Measurements from ENCODE around the gene GPS1. TPM values are rescaled to one million over a fixed set of nuclear protein-coding genes. Genes with fewer than 3 reads are reported as not detected.

GPS1 gene
- total RNA-seq, 3 donors from 2014 or later (not counting 1 experiment from before 2014, with no cell fraction given), result 78.9 to 87.6 (median 85.3) TPM

DNA sequence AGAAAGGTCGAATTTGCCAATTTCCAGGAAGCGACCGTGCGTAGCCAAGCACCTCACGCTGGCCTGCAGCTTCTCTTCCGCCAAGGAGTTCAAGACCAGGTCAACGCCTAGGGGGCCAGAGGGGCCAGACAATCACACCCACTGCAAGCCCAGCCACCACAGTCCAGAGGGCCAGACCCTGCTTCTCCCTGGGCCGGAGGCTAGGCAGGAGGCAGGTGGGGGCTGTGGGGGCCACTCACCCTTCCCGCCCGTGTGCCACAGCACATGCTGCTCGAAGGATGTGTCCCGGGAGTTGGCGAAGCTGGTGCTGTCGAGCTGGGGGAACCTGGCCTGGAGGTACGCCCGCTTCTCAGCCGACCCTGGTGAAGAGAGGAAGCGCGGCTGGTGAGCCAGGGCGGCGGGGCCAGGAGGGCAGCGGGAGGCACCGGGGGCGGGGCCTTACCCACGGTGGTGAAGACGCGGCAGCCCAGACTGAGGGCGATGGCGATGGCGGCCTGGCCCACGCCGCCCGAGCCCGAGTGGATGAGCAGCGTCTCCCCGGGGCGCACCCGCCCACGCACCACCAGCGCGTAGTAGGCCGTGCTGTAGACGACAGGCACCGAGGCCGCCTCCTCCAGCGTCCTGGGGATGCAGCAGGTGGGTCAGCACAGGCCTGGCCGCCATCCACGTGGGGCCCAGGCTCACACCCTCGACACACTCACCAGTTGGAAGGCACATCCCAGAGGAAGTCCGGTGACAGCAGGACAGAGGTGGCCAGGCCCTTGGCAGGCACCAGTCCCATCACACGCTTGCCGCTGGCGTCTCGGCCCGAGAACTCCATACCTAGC, 32.0 kb downstream of the GPS1 start:
- intact Hi-C loops (cut with micrococcal nuclease), result no loop called here
- no peak for ATAC-seq
- WGBS (ENCODE audit: insufficient coverage), result 95% methylated on average over 55 of the region's 55 CpGs
- no peaks in the 10 kb centered on the region for H3K4me1 Mint-ChIP-seq
- TF ChIP-seq, protein P1, sequence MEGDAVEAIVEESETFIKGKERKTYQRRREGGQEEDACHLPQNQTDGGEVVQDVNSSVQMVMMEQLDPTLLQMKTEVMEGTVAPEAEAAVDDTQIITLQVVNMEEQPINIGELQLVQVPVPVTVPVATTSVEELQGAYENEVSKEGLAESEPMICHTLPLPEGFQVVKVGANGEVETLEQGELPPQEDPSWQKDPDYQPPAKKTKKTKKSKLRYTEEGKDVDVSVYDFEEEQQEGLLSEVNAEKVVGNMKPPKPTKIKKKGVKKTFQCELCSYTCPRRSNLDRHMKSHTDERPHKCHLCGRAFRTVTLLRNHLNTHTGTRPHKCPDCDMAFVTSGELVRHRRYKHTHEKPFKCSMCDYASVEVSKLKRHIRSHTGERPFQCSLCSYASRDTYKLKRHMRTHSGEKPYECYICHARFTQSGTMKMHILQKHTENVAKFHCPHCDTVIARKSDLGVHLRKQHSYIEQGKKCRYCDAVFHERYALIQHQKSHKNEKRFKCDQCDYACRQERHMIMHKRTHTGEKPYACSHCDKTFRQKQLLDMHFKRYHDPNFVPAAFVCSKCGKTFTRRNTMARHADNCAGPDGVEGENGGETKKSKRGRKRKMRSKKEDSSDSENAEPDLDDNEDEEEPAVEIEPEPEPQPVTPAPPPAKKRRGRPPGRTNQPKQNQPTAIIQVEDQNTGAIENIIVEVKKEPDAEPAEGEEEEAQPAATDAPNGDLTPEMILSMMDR (IDR thresholded peaks at IDR 0.05), result no peak
- no peak for DNase-seq
- H3K27me3 Mint-ChIP-seq (ENCODE audit: low read depth in 2 of 2), result no peaks in the 10 kb centered on the region
- Histone ChIP-seq H3K27me3 (ENCODE audit: control insufficient read depth, insufficient read depth, low read length) (no peaks in the 10 kb centered on the region), H3K9me3 (ENCODE audit: control insufficient read depth, insufficient read depth, low read length) (no peaks in the 10 kb centered on the region), H3K27ac (ENCODE audit: low read length) (no peak overlapping the region), H3K36me3 (ENCODE audit: control insufficient read depth, insufficient read depth, low read length) (peaks cover 63% of the 10 kb centered on the region), H3K4me3 (ENCODE audit: low read length) (no peak overlapping the region), H3K4me1 (ENCODE audit: control insufficient read depth, insufficient read depth, low read length) (no peaks in the 10 kb centered on the region)
- H3K4me3 Mint-ChIP-seq, result no peak overlapping the region
- no peak overlapping the region for H3K27ac Mint-ChIP-seq
- no peaks in the 10 kb centered on the region for H3K36me3 Mint-ChIP-seq
- H3K9me3 Mint-ChIP-seq, result no peaks in the 10 kb centered on the region

DNA sequence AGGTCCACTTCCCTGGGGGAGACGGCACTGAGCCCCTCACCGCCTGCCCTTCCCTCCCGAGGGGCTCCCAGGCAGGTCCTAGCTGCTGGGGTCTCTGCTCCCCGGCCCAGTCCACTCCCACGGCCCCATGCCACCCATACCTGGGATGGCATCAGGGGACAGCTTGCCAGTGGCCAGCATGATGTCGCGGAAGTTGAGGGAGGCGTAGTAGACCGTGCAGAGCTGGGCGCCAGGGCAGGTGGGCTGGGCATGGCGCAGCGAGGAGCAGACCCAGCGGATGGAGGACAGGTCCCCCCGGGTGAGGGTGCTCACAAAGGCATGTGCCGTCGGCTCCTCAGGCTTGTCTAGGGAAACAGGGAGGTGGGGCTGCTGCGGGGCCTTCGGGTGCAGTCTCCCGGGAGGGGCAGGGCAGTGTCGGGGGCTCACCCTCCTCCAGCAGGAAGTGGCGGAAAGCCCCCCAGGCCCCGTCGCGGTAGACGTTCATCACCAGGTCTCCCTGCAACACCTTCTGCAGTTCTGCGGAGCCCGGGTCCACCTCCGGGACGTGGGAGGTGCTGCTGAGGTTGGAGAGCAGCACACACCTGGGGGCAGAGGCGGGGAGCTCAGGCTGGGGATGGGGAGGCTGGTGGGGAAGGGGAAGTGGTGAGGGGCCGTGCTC, 32.8 kb downstream of the GPS1 start:
- no peaks in the 10 kb centered on the region for H3K4me1 Mint-ChIP-seq
- TF ChIP-seq, protein P1 (IDR thresholded peaks at IDR 0.05), result no peak
- H3K9me3 ChIP-seq (ENCODE audit: control insufficient read depth, insufficient read depth, low read length), result no peaks in the 10 kb centered on the region
- WGBS (ENCODE audit: insufficient coverage), result 93% methylated on average over 31 of the region's 31 CpGs
- H3K36me3 Mint-ChIP-seq, result no peaks in the 10 kb centered on the region
- no peaks in the 10 kb centered on the region for H3K4me1 ChIP-seq (ENCODE audit: control insufficient read depth, insufficient read depth, low read length)
- peaks cover 70% of the 10 kb centered on the region for H3K36me3 ChIP-seq (ENCODE audit: control insufficient read depth, insufficient read depth, low read length)
- no peaks in the 10 kb centered on the region for H3K27me3 Mint-ChIP-seq (ENCODE audit: low read depth in 2 of 2)
- H3K27me3 ChIP-seq (ENCODE audit: control insufficient read depth, insufficient read depth, low read length), result no peaks in the 10 kb centered on the region
- H3K27ac ChIP-seq (ENCODE audit: low read length), result no peak overlapping the region
- no peak overlapping the region for H3K4me3 Mint-ChIP-seq
- H3K9me3 Mint-ChIP-seq, result no peaks in the 10 kb centered on the region
- no peak overlapping the region for H3K4me3 ChIP-seq (ENCODE audit: low read length)
- DNase-seq (no peak), ATAC-seq (no peak)
- intact Hi-C loops (cut with micrococcal nuclease), result no loop called here
- no peak overlapping the region for H3K27ac Mint-ChIP-seq

DNA sequence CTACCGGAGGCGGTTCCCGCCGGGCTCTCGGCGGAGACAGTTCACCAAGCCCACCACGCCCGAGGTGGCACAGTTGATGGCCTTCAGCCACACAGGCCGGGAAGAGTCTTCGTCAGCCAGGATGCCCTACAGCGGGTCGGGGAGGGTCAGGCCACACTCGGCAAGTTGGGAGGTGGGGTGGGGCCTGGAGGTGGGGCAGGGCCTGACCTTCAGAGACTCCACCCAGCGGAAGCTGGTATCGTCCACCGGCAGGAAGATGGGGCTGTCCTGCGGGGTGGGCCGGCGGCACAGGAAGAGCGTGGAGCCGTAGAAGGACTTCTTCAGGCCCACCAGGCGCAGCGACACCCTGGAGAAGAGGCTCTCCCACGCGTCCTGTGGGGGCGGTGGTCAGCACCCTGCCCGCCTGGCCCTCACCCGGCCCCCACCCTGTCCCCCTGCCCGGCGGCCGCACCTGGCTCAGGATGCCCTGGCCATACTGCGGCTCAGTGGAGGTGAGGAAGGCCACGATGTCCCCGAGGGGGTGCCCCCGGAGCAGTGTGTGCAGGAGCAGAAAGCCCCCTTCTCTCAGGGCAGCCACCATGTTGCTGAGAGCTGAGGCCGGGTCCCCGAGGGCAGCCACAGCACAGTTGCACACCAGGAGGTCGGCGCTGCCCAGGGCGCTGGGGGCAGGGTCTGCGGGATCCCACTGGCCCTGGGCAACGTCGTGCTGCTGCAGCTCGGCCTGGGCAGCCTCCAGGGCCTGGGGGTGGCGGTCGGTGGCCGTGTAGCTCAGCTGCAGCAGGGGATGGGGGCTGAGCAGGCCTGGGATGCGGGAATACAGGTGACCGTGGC, 33.5 kb downstream of the GPS1 start:
- H3K27me3 ChIP-seq (ENCODE audit: control insufficient read depth, insufficient read depth, low read length), result no peaks in the 10 kb centered on the region
- no peak for DNase-seq
- no peak overlapping the region for H3K4me3 Mint-ChIP-seq
- intact Hi-C loops (cut with micrococcal nuclease), result no loop called here
- no peak overlapping the region for H3K27ac ChIP-seq (ENCODE audit: low read length)
- H3K27me3 Mint-ChIP-seq (ENCODE audit: low read depth in 2 of 2), result no peaks in the 10 kb centered on the region
- H3K36me3 ChIP-seq (ENCODE audit: control insufficient read depth, insufficient read depth, low read length), result peaks cover 66% of the 10 kb centered on the region
- no peaks in the 10 kb centered on the region for H3K4me1 ChIP-seq (ENCODE audit: control insufficient read depth, insufficient read depth, low read length)
- H3K4me3 ChIP-seq (ENCODE audit: low read length), result no peak overlapping the region
- H3K9me3 ChIP-seq (ENCODE audit: control insufficient read depth, insufficient read depth, low read length), result no peaks in the 10 kb centered on the region
- WGBS (ENCODE audit: insufficient coverage), result 93% methylated on average over 49 of the region's 49 CpGs
- TF ChIP-seq, protein P1 (IDR thresholded peaks at IDR 0.05), result no peak
- H3K4me1 Mint-ChIP-seq, result no peaks in the 10 kb centered on the region
- H3K9me3 Mint-ChIP-seq, result no peaks in the 10 kb centered on the region
- ATAC-seq, result no peak
- H3K36me3 Mint-ChIP-seq, result no peaks in the 10 kb centered on the region
- no peak overlapping the region for H3K27ac Mint-ChIP-seq
